ENCODE measurements around the gene ATP9B.

ATP9B gene, protein sequence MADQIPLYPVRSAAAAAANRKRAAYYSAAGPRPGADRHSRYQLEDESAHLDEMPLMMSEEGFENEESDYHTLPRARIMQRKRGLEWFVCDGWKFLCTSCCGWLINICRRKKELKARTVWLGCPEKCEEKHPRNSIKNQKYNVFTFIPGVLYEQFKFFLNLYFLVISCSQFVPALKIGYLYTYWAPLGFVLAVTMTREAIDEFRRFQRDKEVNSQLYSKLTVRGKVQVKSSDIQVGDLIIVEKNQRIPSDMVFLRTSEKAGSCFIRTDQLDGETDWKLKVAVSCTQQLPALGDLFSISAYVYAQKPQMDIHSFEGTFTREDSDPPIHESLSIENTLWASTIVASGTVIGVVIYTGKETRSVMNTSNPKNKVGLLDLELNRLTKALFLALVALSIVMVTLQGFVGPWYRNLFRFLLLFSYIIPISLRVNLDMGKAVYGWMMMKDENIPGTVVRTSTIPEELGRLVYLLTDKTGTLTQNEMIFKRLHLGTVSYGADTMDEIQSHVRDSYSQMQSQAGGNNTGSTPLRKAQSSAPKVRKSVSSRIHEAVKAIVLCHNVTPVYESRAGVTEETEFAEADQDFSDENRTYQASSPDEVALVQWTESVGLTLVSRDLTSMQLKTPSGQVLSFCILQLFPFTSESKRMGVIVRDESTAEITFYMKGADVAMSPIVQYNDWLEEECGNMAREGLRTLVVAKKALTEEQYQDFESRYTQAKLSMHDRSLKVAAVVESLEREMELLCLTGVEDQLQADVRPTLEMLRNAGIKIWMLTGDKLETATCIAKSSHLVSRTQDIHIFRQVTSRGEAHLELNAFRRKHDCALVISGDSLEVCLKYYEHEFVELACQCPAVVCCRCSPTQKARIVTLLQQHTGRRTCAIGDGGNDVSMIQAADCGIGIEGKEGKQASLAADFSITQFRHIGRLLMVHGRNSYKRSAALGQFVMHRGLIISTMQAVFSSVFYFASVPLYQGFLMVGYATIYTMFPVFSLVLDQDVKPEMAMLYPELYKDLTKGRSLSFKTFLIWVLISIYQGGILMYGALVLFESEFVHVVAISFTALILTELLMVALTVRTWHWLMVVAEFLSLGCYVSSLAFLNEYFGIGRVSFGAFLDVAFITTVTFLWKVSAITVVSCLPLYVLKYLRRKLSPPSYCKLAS

GRCh38 chr18:79068937-79069716 is at the start of gene ATP9B:
ATP9B (plus strand) TSS chr18:79069394; CDS start chr18:79069411, 17 bp downstream.
- peak; percentile 92 for DNase-seq (ENCODE audit: low spot score)

DNA sequence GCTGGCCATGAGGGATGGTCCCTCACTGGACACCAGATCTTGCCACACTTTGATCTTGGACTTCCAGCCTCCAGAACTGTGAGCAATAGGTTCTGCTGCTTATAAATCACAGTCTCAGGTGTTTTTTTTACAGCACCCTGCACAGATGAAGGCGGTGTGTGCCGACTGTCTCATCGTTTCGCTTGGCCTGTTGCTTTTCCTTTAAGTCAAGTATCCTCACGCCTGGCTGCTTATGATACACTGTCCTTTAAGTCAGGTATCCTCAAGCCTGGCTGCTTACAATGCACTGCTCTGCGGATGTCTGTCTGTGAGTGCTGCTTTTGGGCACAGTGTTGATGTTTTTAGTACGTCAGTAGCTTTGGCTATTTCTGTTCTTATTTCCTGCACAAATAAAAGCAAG is 49.3 kb upstream of the ATP9B start:
- DNase-seq (ENCODE audit: low spot score) = no peak

DNA sequence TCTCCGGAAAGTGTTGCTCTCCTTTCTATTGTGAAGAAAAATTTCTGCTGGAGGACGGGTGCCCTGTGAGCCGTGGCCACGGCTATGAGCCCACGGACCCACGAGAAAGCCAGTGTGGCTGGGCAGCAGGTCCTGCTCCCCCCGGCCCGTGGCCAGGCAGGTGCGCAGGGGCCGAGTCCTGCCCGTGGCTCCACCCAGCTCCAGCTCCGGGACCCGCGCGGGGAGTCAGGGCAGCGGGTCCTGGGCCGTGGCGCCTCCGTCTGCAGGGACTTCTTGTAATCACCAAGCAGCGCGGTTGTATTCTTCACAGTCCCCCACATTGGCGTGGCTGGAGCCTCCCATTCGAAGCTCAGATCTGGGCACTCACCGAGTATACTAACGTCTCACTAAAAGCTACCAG is 46.6 kb upstream of the ATP9B start:
- no peak for DNase-seq (ENCODE audit: low spot score)

GRCh38 chr18:79026491-79026890 is 42.7 kb upstream of the ATP9B start:
- DNase-seq (ENCODE audit: low spot score) = no peak

GRCh38 chr18:79030680-79031079 is 38.5 kb upstream of the ATP9B start:
- no peak for DNase-seq (ENCODE audit: low spot score)

- DNase-seq (ENCODE audit: low spot score) = no peak
Observed at GRCh38 chr18:79042276-79042675, 26.9 kb upstream of the ATP9B start.

GRCh38 chr18:79043288-79043687 is 25.9 kb upstream of the ATP9B start:
- DNase-seq (ENCODE audit: low spot score) = no peak

DNA sequence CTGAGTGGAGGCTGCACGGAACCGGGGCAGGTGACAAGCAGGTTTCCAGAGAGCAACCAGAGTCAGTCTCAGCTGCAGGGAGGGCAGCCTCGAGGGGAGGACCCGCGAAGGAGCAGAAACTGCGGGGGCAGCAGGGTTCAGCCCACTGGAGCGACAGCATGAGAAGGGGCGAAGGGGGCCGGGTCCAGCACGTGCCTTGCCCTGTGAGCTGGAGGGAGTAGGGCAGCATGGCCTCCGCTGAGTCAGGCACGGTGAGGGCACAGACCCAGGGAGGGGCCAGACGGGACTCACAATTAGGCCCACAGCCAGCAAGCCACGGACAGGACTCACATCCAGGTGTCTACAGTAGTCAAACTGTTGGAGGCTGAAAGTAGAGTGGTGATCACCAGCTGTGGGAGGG is 22.7 kb upstream of the ATP9B start:
- DNase-seq (ENCODE audit: low spot score) = no peak

DNA sequence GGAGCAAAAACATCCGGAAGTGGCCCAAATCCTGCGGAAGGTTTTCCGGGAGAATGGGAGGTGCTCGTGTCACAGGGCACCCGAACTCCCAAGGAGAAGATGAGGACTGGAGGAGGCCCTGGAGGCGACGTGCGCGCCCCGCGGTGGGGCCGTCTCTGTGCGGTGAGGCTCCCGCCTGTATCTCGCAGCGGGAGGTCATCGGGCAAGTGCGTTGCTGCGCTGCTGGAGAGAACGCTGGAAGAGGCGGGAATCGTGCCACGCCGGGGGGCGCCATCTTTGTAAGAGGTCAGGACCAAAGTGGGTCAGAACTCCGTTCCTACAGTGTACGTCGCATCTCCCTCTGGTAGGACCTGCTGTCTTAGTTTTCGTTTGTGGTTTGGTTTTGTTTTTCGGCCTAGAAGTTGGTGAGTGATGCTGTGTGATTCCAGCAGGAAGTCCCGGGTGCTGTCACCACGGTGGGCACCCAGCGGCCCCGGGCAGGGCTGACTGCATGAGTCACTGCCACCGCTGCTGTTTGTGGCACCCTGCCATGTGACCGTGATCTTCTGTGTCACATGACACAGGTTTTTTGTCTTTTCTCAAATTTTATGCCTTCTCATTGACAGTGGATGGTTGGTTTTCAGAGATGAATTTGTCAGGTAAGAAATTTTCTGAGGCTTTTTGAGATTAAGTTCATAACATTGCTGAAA is 21.5 kb upstream of the ATP9B start:
- no peak for DNase-seq (ENCODE audit: low spot score)

- no peak for DNase-seq (ENCODE audit: low spot score)
Observed at GRCh38 chr18:79048245-79048632, 21.0 kb upstream of the ATP9B start.

DNA sequence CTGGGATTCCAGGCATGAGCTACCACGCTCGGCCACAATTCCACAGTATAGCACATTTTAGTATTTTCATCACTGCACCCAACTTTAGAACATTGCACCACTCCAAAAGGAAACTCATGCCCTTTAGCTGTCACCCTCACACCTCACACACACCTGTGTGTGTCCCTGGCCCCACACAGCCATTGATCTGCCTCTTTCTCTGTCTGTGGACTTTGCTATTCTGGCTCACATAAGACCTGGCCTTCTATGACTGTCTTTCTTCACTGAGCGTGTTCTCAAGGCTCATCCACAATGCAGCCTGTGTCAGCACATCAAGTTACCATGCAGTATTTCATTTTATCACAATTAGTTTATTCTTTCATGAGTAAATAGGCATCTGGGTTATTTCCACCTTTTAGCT is 19.7 kb upstream of the ATP9B start:
- DNase-seq (ENCODE audit: low spot score) = no peak

GRCh38 chr18:79050005-79050404 is 19.2 kb upstream of the ATP9B start:
- no peak for DNase-seq (ENCODE audit: low spot score)

- DNase-seq (ENCODE audit: low spot score) = no peak
Observed at GRCh38 chr18:79056827-79057367, 12.3 kb upstream of the ATP9B start.

DNA sequence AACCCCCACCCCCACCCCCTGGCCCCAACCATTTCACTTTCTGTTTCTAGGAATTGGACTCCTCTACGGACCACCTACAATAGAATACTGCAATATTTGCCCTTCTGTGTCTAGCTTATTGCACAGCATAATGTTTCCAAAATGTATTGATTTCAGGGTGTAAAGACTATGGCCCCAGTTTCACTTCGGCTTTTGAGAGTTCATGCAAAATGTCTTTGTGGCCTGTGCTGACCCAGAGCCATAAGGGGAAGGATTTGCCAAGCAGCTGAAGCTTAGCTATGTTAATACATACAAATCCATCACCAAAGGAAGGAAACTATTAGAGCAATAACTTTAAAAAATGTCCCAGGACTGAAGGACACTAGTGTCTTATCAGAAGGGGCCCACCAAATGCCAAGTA is 11.2 kb upstream of the ATP9B start:
- DNase-seq (ENCODE audit: low spot score) = no peak

- DNase-seq (ENCODE audit: low spot score) = no peak
Observed at GRCh38 chr18:79062806-79063205, 6.4 kb upstream of the ATP9B start.

- DNase-seq (ENCODE audit: low spot score) = no peak
Observed at GRCh38 chr18:79064228-79064627, 5.0 kb upstream of the ATP9B start.

DNA sequence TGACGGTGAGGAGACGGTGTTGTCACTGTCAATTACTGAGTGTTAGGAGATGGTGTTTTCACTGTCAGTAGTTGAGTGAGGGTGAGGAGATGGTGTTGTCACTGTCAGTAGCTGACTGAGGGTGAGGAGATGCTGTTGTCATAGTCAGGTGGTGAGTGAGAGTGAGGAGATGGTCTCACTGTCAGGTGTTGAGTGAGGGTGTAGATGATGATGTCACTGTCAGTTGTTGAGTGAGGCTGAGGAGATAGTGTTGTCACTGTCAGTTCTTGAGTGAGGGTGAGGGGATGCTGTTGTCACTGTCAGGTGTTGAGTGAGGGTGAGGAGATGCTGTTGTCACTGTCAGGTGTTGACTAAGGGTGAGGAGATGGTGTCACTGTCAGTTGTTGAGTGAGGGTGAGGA is 3.4 kb upstream of the ATP9B start:
- no peak for DNase-seq (ENCODE audit: low spot score)

- DNase-seq (ENCODE audit: low spot score) = no peak
Observed at GRCh38 chr18:79067611-79068010, 1.6 kb upstream of the ATP9B start.

GRCh38 chr18:79068341-79068936 is 755 bp upstream of the ATP9B start:
- no peak for DNase-seq (ENCODE audit: low spot score)

GRCh38 chr18:79069717-79070151 is 540 bp downstream of the ATP9B start:
- DNase-seq (ENCODE audit: low spot score) = peak; percentile 41

All from kidney capillary endothelial cell (primary cell).